K562 (cell line): ENCODE results near the gene TSKS. TPM values are rescaled to one million over a fixed set of nuclear protein-coding genes. Genes with fewer than 3 reads are reported as not detected.

ENCODE experiments used
- ATAC-seq: fragments of 200-7000 bp; cut with Tn5 transposase; 3 replicates; pipeline ENCODE4 v1.9.1; 2020; ENCODE audit warnings: moderate library complexity
- BruUV-seq: library from RNA; stranded (reverse); fragments of 400-500 nt; replicated peaks from 2 replicates; lab custom pipeline; 2021; lab: Mats Ljungman, UMichigan
- CTCF ChIA-PET: fragments of 300-600 bp; formaldehyde crosslinking; extraction: SDS; loops from one replicate; lab custom pipeline; 2021; ENCODE audit warnings: low intra/inter-chr PET ratio; lab: Yijun Ruan, JAX
- POLR2A ChIA-PET: fragments of 300-600, 350-650 bp; sonication (Branson Sonifier 250); formaldehyde crosslinking; extraction: SDS; loops from one replicate; lab custom pipeline; 2021; ENCODE audit warnings: antibody characterized with exemption, inconsistent platforms; lab: Yijun Ruan, JAX
- DNase-seq, 4 experiments: peaks; one replicate each; pipeline versions ENCODE4 v3.0.0 to v3.0.0-alpha.2; 2011 to 2018; ENCODE audit warnings: low spot score in 3 of 4, mixed read lengths in 3 of 4; ENCODE audit errors: extremely low read depth in 1 of 4
- FAIRE-seq: peaks from 2 replicates; lab custom pipeline; 2011; peaks lifted over from hg19 to GRCh38; lab: Jason Lieb, UNC
- H2AFZ ChIP-seq: 2 replicates; pipeline ENCODE4 v1.6.0; 2011; ENCODE audit warnings: low read depth, low read length, control low read depth, inconsistent platforms
- H3K27ac ChIP-seq: fragments of 200-600 bp; 3 replicates; pipeline ENCODE4 v1.8.0; 2011; ENCODE audit warnings: low read depth, mild to moderate bottlenecking, control low read depth, inconsistent platforms, low read length, moderate library complexity, mixed read lengths; ENCODE audit errors: extremely low read depth
- H3K27me3 ChIP-seq, 2 experiments: fragments of 300-600 bp in 1 of 2; 2 replicates in 1 of 2; 3 replicates in 1 of 2; pipeline versions ENCODE4 v1.6.0 to v1.8.0; 2011; ENCODE audit warnings: inconsistent platforms in 2 of 2, low read length in 2 of 2, mild to moderate bottlenecking in 1 of 2, mixed read lengths in 1 of 2, moderate library complexity in 1 of 2; ENCODE audit not compliant: control insufficient read depth in 2 of 2, insufficient read depth in 2 of 2
- H3K36me3 ChIP-seq: fragments of 300-600 bp; 3 replicates; pipeline ENCODE4 v1.8.0; 2011; ENCODE audit warnings: mild to moderate bottlenecking, low read length, inconsistent platforms; ENCODE audit not compliant: control insufficient read depth, insufficient read depth
- H3K4me1 ChIP-seq, 2 experiments: fragments of 200-600 bp in 1 of 2; replicated peaks in 1 of 2; 2 replicates in 1 of 2; 3 replicates in 1 of 2; pipeline versions ENCODE4 v1.5.1 to v1.8.0; 2011; ENCODE audit warnings: inconsistent platforms in 2 of 2, low read length in 2 of 2, mild to moderate bottlenecking in 1 of 2, mixed read lengths in 1 of 2, moderate library complexity in 1 of 2; ENCODE audit not compliant: control insufficient read depth in 2 of 2, insufficient read depth in 2 of 2
- H3K4me2 ChIP-seq: 2 replicates; pipeline ENCODE4 v1.6.1; 2011; ENCODE audit warnings: low read length, control low read depth, inconsistent platforms, mixed read lengths; ENCODE audit not compliant: insufficient read depth
- H3K4me3 ChIP-seq: fragments of 200-600 bp; sonication (generic), shearing (Covaris generic); 2 replicates; pipeline ENCODE4 v1.5.1; 2016; ENCODE audit warnings: control low read depth, inconsistent platforms
- H3K79me2 ChIP-seq: fragments of 200-600 bp; 3 replicates; pipeline ENCODE4 v1.8.0; 2011; ENCODE audit warnings: low read length, inconsistent platforms; ENCODE audit not compliant: control insufficient read depth, insufficient read depth
- H3K9ac ChIP-seq, 2 experiments: 2 replicates each; pipeline versions ENCODE4 v1.6.0 to v1.6.1; 2011; ENCODE audit warnings: low read depth in 2 of 2, low read length in 2 of 2, control low read depth in 1 of 2, inconsistent platforms in 1 of 2, mild to moderate bottlenecking in 1 of 2, mixed read lengths in 1 of 2; ENCODE audit not compliant: insufficient read depth in 1 of 2
- H3K9me1 ChIP-seq: one replicate; pipeline ENCODE4 v1.6.0; 2011; ENCODE audit warnings: inconsistent platforms, mild to moderate bottlenecking, low read length, moderate library complexity; ENCODE audit not compliant: control insufficient read depth, insufficient read depth
- H3K9me3 ChIP-seq: replicated peaks from 2 replicates; pipeline ENCODE4 v1.5.1; 2011; ENCODE audit warnings: low read depth, low read length, inconsistent platforms; ENCODE audit not compliant: control insufficient read depth, insufficient read depth
- H4K20me1 ChIP-seq: replicated peaks from 2 replicates; pipeline ENCODE4 v1.6.1; 2011; ENCODE audit warnings: low read length, inconsistent platforms, mixed read lengths; ENCODE audit not compliant: control insufficient read depth, insufficient read depth
- ARNT ChIP-seq, 2 experiments: fragments of 450-650 bp; IDR thresholded peaks; 2 replicates each; pipeline ENCODE4 v1.6.1; 2016; ENCODE audit warnings: mild to moderate bottlenecking in 1 of 2
- BRF2 ChIP-seq: IDR thresholded peaks from 3 replicates; pipeline ENCODE4 v1.6.1; 2011; ENCODE audit warnings: borderline replicate concordance, mild to moderate bottlenecking; ENCODE audit not compliant: insufficient read length, insufficient read depth
- HEY1 ChIP-seq: fragments of 250-450 bp; sonication (Bioruptor Pico); IDR thresholded peaks from 2 replicates; pipeline ENCODE4 v1.5.0; 2020; ENCODE audit warnings: mild to moderate bottlenecking, moderate library complexity, borderline replicate concordance
- PATZ1 ChIP-seq: fragments of 250-450 bp; sonication (Bioruptor Pico); IDR thresholded peaks from 2 replicates; pipeline ENCODE4 v1.5.0; 2020; ENCODE audit warnings: mild to moderate bottlenecking, borderline replicate concordance
- PTTG1 ChIP-seq: fragments of 450-650 bp; IDR thresholded peaks from 2 replicates; pipeline ENCODE4 v1.6.1; 2016; ENCODE audit warnings: low read depth, mild to moderate bottlenecking, missing genetic modification characterization, missing compliant biosample characterization
- PYGO2 ChIP-seq: fragments of 450-650 bp; IDR thresholded peaks from 2 replicates; pipeline ENCODE4 v1.6.1; 2016; ENCODE audit warnings: mild to moderate bottlenecking, missing genetic modification characterization, moderate library complexity, missing compliant biosample characterization
- RBM25 ChIP-seq: fragments of 200-400 bp; formaldehyde crosslinking; IDR thresholded peaks from 2 replicates; pipeline ENCODE4 v1.6.1; 2018; ENCODE audit warnings: low read length, low read depth, moderate library complexity; ENCODE audit not compliant: severe bottlenecking
- SMAD2 ChIP-seq: fragments of 150-350 bp; IDR thresholded peaks from 2 replicates; pipeline ENCODE4 v1.6.1; 2014; ENCODE audit warnings: low read depth, mild to moderate bottlenecking, low read length
- TARDBP ChIP-seq: fragments of 450-650 bp; IDR thresholded peaks from 2 replicates; pipeline ENCODE4 v1.6.1; 2016
- TBL1XR1 ChIP-seq, 2 experiments: IDR thresholded peaks; 2 replicates each; pipeline ENCODE4 v1.6.1; 2012; ENCODE audit warnings: improper control_type of control experiment in 2 of 2, low read length in 2 of 2, mild to moderate bottlenecking in 1 of 2
- ZBTB7A ChIP-seq: IDR thresholded peaks from 2 replicates; pipeline ENCODE4 v1.6.1; 2011; ENCODE audit warnings: low read depth, mild to moderate bottlenecking, low read length, moderate library complexity, borderline replicate concordance; ENCODE audit not compliant: control insufficient read depth
- WGBS: fragments of 100-300 bp; shearing (Covaris generic); methylation state at CpG from one replicate; pipeline ENCODE4 v1.1.6; 2016; ENCODE audit warnings: low coverage, mixed read lengths; ENCODE audit not compliant: insufficient coverage; ENCODE audit errors: missing lambda C conversion rate; 5-methylcytosine and 5-hydroxymethylcytosine counted together
- in situ Hi-C: fragments of 300-500 bp; cut with MboI; formaldehyde crosslinking; loops from 4 replicates; pipeline ENCODE4 v1.15.0; 2018; ENCODE audit warnings: inconsistent platforms, mixed read lengths
- intact Hi-C: fragments of 100-400 bp; cut with micrococcal nuclease; formaldehyde crosslinking; loops from 2 replicates; pipeline ENCODE4 v1.14.2; 2022
- polyA plus RNA-seq, 8 experiments: library from polyadenylated mRNA; depleted of rRNA in 4 of 8; stranded (reverse) in 5 of 8; unstranded in 3 of 8; fragments of >200 nt; fragmentation: Nextera tagmentation in 2 of 8; fragmentation: Illumina TruSeq in 1 of 8; extraction: Ambion mirVana in 2 of 8; extraction: Trizol in 1 of 8; gene quantifications; 2 replicates each; pipeline versions ENCODE4 v1.2.1 to v1.2.3, GENCODE V29; 2011 to 2014; ENCODE audit warnings: inconsistent platforms in 1 of 8, missing spikeins in 1 of 8
- total RNA-seq, 7 experiments: library from RNA; depleted of rRNA in 6 of 7; stranded (reverse); fragments of >200 nt in 6 of 7; fragmentation: Illumina TruSeq in 2 of 7; extraction: Trizol in 2 of 7; gene quantifications; 2 replicates each; pipeline versions ENCODE4 v1.2.1 to v1.2.3, GENCODE V29; 2011 to 2021; ENCODE audit warnings: low replicate concordance in 1 of 7

Gene TSKS
- total and polyA plus RNA-seq, 9 of the 15 experiments (the other 6 are each of a cell fraction or from before 2014, with no cell fraction given): 0.14 to 4.5 (median 0.80) TPM

GRCh38 chr19:49738268-49738667 is 24.8 kb downstream of the TSKS start:
- Histone ChIP-seq H2AFZ (no peak overlapping the region), H3K9ac (no peak overlapping the region)
- TF ChIP-seq SMAD2 (no peak), ZBTB7A (no peak), PATZ1 (CRISPR knock-in tag) (no peak), BRF2 (no peak), PTTG1 (no peak), RBM25 (no peak), TBL1XR1 (IDR thresholded peaks at IDR 0.05; ENCODE audit: low read length in 2 of 2) (no peak), PYGO2 (tag) (no peak), ARNT (IDR thresholded peaks at IDR 0.05) (no peak), HEY1 (no peak), TARDBP (no peak)
- TF ChIP-seq, all 486 proteins: peak for 0
- H3K9me1 ChIP-seq: no peaks in the 10 kb centered on the region
- no peaks in the 10 kb centered on the region for H3K27me3 ChIP-seq
- H3K36me3 ChIP-seq: no peaks in the 10 kb centered on the region
- peaks cover 0 to 9% of the 10 kb centered on the region in 2 experiments; a peak in 3 of 5 replicates for H3K4me1 ChIP-seq
- no peaks in the 10 kb centered on the region for H4K20me1 ChIP-seq
- intact Hi-C loops: no loop called here
- WGBS: 57% methylated on average over 4 of the region's 4 CpGs
- no peaks in the 10 kb centered on the region; the same call in 1 of the 2 replicates for H3K9me3 ChIP-seq
- ATAC-seq (no peak), FAIRE-seq (no peak), DNase-seq (no peak)
- no peak overlapping the region for H3K4me2 ChIP-seq
- in situ Hi-C loops: no loop called here
- ChIA-PET POLR2A (no interaction called here), CTCF (no interaction called here)
- no peaks in the 10 kb centered on the region for H3K79me2 ChIP-seq
- no TSS peak for BruUV-seq
- no peak overlapping the region for H3K27ac ChIP-seq
- no peak overlapping the region for H3K4me3 ChIP-seq
